GM12864 (cell line): ENCODE data around the gene HOXB4.

Source experiments
- DNase-seq: peaks from one replicate; pipeline ENCODE4 v3.0.0-alpha.2; 2011; ENCODE audit warnings: low read depth
- H3K4me3 ChIP-seq: 2 replicates; pipeline ENCODE4 v1.5.1; 2011; ENCODE audit warnings: mild to moderate bottlenecking, low read depth, low read length, control low read depth
- TF ChIP-seq, protein P1 (sequence below): IDR thresholded peaks from 2 replicates; pipeline ENCODE4 v1.5.1; 2011; ENCODE audit warnings: low read depth, mild to moderate bottlenecking, moderate library complexity, low read length, control low read depth, inconsistent platforms; ENCODE audit errors: missing control alignments

The HOXB4 gene

GRCh38 chr17:48545022-48545375, 33.2 kb downstream of the HOXB4 start, which contains the start of gene HOXB2:
HOXB2 (minus strand) TSS chr17:48545109; CDS start chr17:48544911, 198 bp downstream.
- TF ChIP-seq, protein P1, sequence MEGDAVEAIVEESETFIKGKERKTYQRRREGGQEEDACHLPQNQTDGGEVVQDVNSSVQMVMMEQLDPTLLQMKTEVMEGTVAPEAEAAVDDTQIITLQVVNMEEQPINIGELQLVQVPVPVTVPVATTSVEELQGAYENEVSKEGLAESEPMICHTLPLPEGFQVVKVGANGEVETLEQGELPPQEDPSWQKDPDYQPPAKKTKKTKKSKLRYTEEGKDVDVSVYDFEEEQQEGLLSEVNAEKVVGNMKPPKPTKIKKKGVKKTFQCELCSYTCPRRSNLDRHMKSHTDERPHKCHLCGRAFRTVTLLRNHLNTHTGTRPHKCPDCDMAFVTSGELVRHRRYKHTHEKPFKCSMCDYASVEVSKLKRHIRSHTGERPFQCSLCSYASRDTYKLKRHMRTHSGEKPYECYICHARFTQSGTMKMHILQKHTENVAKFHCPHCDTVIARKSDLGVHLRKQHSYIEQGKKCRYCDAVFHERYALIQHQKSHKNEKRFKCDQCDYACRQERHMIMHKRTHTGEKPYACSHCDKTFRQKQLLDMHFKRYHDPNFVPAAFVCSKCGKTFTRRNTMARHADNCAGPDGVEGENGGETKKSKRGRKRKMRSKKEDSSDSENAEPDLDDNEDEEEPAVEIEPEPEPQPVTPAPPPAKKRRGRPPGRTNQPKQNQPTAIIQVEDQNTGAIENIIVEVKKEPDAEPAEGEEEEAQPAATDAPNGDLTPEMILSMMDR = no peak
- DNase-seq = no peak
- peak within 1 kb of the TSS; percentile 55 for H3K4me3 ChIP-seq

GRCh38 chr17:48544349-48545021, 33.7 kb downstream of the HOXB4 start:
- TF ChIP-seq, protein P1 = no peak
- H3K4me3 ChIP-seq = no peak overlapping the region; the same call in 1 of the 2 replicates
- DNase-seq = no peak

DNA sequence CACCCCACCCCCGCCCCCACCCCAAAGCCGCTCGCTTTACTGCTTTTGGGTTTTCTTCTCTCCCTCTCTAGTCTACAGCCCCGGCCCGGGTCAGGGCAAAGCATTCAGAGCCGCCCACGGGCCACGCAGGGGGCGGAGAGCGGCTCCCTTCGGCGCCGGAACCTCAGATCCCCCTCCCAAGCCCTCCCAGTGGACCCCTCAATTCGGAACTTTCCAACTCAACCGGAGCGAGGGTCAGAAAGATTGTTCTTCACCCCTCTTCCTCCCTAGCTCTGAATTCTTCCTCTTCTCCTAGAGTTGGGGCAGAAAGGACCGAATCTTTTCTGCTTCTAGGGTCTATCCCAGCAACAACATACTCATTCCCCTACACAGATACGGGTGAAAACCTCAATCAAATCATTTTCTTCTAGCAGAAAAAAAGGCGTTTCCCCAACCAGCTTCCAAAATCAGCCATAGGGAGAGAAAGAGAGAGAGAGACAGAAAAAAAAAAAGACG, 34.2 kb downstream of the HOXB4 start:
- DNase-seq = no peak
- peak overlapping the region; percentile 55 for H3K4me3 ChIP-seq
- TF ChIP-seq, protein P1 = no peak

DNA sequence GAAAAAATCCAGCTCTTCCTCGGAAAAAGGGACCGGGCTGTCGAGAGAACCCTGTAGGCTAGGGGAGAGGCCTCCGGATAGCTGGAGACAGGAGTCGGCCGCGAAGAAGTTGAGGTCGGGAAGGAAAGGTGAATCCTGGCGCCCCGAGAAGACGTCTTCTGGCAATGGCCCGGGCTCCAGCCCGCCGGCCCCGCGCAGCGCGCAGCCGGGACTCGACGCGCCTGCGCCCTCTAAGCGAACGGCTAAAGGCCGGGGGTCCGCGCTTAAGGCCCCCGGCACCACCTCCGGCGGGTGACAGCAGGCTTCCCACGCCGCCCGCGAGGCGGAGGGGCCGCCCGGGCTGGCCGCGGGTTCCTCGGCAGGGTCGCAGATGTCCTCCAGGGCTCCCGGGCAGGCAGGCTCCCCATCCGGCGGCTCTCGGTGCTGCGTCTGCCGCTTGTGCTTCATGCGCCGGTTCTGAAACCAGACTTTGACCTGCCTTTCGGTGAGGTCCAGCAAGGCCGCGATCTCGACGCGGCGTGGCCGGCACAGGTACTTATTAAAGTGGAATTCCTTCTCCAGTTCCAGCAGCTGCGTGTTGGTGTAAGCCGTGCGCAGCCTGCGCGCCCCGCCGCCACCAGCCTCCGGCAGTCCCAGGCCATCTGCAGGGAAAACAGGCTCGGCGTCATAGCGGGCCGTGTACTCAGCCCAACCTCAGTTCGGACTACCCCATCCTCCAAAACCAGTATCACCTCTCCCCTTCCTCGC, 34.9 kb downstream of the HOXB4 start:
- DNase-seq = no peak
- peak overlapping the region; percentile 55 for H3K4me3 ChIP-seq
- TF ChIP-seq, protein P1 = peak; percentile 35

DNA sequence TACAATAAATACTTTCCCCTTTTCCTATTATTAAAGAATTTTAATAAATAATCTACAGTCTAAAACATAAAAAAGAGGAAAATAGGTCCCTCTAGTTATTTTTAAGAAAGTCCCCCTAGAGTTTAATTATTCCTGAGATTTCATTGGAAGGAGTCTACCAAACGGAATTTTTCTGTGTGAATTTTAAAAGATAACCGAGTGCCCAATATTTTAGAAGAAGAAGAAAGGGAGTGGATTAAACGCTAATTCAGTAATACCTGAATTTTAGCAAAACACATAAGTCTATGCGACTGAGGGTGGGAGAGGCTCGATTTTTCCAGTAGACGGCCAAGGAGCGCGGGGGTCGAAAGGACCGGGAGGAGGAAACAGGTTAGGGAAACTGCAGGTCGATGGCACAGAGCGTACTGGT, 35.4 kb downstream of the HOXB4 start:
- DNase-seq = no peak
- TF ChIP-seq, protein P1 = no peak
- H3K4me3 ChIP-seq = peak overlapping the region; percentile 55

- no peak for DNase-seq
- H3K4me3 ChIP-seq = no peak overlapping the region
Measured at GRCh38 chr17:48542114-48542656, 36.0 kb downstream of the HOXB4 start.

More at GRCh38 chr17:48542114-48542656, 36.0 kb downstream of the HOXB4 start:
- TF ChIP-seq, protein P1 = no peak
